Astrocyte of the spinal cord (primary cell): ENCODE data around the gene PPP1R13L.
"Not testable (repeated sequence)": the region's sequence is repeated elsewhere in the genome, so short reads cannot be mapped to it uniquely, and the experiment has no call there.

Experiments used
- DNase-seq: peaks from one replicate; pipeline ENCODE4 v3.0.0; 2011; ENCODE audit warnings: low read depth, low spot score
- H3K4me3 ChIP-seq: 2 replicates; pipeline ENCODE4 v1.5.1; 2011; ENCODE audit warnings: low read depth, mild to moderate bottlenecking, low read length, moderate library complexity
- in situ Hi-C: cut with HindIII; loops from 2 replicates; pipeline ENCODE4 v1.10.0; 2017; ENCODE audit warnings: low sequenced_read_pairs
- TF ChIP-seq, protein P1 (sequence below): IDR thresholded peaks from 2 replicates; pipeline ENCODE4 v1.5.1; 2012; ENCODE audit warnings: low read depth, mild to moderate bottlenecking, low read length, inconsistent platforms

Gene PPP1R13L

DNA sequence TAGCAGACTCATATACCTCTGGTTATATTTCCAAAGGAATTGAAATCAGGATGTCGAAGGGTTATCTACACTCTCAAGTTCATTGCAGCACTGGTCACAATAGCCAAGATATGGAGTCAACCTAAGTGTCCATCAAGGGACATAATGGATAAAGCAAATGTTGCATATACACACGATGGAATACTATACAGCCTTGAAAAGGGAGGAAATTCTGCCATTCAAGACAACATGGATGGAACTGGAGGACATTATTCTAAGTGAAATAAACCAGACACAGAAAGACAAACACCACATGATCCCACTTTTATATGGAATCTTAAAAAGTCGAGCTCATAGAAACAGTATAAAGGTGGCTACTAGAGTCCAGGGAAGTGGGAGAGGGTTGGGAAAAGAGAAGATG is 32.5 kb upstream of the PPP1R13L start:
- TF ChIP-seq, protein P1, sequence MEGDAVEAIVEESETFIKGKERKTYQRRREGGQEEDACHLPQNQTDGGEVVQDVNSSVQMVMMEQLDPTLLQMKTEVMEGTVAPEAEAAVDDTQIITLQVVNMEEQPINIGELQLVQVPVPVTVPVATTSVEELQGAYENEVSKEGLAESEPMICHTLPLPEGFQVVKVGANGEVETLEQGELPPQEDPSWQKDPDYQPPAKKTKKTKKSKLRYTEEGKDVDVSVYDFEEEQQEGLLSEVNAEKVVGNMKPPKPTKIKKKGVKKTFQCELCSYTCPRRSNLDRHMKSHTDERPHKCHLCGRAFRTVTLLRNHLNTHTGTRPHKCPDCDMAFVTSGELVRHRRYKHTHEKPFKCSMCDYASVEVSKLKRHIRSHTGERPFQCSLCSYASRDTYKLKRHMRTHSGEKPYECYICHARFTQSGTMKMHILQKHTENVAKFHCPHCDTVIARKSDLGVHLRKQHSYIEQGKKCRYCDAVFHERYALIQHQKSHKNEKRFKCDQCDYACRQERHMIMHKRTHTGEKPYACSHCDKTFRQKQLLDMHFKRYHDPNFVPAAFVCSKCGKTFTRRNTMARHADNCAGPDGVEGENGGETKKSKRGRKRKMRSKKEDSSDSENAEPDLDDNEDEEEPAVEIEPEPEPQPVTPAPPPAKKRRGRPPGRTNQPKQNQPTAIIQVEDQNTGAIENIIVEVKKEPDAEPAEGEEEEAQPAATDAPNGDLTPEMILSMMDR, result no peak
- no peak for DNase-seq
- H3K4me3 ChIP-seq, result no peak overlapping the region
- in situ Hi-C loops, result no loop called here

DNA sequence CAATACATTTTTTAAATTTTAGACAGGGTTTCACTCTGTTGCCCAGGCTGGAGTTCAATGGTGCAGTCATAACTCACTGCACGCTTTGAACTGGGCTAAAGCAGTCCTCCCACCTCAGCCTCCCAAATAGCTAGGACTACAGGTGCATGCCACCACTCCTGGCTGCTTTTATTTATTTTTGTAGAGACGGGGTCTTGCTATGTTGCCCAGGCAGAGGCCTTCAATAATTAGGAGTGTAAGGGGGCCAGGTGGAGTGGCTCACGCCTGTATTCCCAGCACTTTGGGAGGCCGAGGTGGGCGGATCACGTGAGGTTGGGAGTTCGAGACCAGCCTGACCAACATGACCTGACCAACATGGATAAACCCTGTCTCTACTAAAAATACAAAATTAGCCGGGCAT is 27.7 kb upstream of the PPP1R13L start:
- in situ Hi-C loops, DNase-seq, H3K4me3 ChIP-seq: not testable (repeated sequence)

DNA sequence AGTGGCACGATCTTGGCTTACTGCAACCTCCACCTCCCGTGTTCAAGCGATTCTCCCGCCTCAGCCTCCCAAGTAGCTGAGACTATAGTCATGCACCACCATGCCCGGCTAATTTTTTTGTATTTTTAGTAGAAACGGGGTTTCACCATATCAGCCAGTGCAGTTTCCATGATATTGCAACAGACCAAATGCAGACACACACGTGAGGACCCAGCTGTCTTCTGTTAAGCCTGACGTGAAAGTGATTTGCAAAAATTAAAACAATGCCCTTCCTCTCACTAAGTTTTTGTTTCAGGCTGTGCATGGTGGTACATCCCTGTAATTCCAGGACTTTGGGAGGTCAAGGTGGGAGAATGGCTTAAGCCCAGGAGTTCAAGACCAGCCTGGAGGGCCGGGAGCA is 26.1 kb upstream of the PPP1R13L start:
- DNase-seq, H3K4me3 ChIP-seq, in situ Hi-C loops: not testable (repeated sequence)

DNA sequence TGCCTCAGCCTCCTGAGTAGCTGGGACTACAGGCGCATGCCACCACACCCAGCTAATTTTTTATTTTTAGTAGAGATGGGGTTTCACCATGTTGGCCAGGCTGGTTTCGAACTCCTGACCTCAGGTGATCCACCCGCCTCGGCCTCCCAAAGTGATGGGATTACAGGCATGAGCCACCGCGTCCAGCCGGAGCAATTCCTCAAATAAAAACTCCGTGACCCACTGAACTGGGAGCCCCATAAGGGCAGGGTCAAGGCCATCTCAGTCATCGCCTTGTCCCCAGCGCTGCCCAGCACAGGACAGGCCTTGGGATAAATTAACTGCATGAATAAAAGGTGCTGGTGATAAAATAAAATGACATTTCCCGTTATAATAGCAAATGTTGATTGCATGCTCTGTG is 25.0 kb upstream of the PPP1R13L start:
- H3K4me3 ChIP-seq, DNase-seq, in situ Hi-C loops: not testable (repeated sequence)

DNA sequence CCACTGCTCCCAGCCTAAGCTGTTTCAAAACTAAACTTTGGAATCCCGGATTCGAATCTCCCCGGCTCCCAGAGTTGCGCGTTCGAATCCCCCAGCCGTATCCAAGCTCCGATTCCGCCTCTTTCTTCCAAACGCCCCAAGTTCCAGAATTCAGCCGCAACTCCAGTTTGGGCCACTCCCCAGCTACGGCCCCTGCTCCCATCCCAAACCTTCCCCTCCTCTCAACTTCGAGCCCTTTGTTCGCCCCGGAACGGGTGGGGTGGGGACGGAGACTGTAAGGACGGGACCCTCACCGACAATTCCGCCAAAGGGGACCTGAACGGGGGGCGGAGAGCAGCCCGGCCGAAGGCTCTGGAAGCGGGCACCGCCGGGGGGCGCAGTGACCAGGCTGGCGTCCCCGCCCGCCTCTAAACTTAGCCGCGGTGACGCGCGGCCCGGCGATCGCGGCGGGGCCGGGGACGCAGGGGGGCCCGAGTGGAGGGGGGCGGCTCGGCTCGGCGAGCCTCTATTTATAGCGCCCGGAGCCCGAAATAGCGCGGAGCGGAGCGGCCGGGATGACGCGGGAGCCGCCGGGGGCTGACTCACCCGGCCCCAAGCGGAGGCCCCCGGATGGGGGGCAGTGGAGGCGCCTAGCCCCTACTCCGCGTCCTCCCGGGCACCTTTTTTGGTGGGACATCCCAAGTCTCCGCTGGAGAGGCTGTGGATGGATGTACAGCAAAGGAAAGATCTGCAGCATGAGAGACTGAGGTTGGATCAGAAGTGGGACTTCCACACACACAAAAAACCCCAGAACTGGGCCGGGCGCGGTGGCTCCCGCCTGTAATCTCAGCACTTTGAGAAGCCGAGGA is 23.7 kb upstream of the PPP1R13L start:
- H3K4me3 ChIP-seq, result peak overlapping the region; percentile 56
- TF ChIP-seq, protein P1, result peak; percentile 61
- in situ Hi-C loops, result no loop called here
- DNase-seq, result peak; percentile 64

DNA sequence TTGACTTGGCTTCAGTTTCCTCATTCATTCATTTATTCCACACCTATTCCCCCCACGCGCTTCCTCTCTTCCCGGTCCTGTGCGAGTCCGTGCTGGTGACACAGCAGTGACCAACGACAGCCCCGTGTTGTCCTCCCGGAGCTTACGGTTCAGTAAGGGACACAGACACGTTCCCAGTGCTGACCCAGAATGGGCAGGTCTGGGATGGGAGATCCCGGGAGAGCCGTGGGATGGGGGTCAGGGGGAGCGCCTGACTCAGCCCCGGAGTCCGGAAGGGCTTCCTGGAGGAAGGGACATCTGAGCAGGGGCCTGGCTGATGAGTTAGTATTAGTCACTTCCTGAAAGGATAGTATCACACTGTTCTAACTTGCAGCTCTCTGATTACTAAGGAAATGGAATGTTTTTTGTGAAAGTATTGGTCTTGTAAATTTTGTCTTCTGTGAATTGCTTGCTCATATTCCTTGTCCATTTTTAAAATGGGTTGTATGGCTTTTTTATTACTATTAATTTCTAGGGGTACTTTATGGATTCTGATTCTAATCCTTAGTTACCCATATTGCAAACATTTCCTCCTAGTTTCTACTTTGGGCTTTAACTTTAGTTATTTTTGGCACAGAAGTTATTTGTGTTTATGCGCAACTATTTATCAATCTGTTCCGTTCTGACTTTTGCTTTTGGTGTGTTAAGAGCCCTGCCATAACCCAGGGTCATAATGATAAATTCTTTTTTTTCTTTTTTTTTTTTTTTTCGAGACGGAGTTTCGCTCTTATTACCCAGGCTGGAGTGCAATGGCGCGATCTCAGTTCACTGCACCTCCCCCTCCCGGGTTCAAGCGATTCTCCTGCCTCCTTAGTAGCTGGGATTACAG is 19.6 kb upstream of the PPP1R13L start:
- peak overlapping the region; percentile 65 for H3K4me3 ChIP-seq
- TF ChIP-seq, protein P1, result no peak
- in situ Hi-C loops, result no loop called here
- peak; percentile 94 for DNase-seq

DNA sequence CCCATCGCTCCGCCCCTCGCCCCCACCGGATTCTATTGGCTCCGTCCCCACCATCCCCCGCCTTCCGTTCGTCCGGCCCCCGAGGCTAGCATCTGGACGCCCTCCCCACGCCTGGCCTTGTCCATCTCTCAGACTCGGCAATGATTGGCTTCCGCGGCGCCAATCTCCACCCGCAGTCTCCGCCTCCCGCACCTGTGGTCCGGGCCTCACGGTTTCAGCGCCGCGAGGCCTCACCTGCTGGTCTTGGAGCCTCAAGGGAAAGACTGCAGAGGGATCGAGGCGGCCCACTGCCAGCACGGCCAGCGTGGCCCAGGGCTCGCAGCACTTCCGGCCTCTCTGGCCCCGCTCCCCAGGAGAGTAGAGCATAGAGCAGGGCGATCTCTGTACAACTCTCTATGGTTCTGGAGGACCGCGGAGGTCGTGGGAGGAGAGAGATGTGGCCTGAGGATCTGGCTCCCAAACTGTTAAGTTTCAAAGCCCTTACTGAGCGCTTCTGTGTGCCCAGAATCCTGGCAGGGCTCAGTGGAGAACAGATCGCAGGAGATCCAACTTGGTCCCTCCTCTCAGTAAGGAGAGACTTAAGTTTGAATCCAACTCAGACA is 18.8 kb upstream of the PPP1R13L start, which contains the start of gene ERCC1:
Gene ERCC1, minus strand, starts transcription at position 329 of the 602 bp plus-strand sequence. CDS start 543 bp downstream, outside the sequence.
- peak; percentile 95 for DNase-seq
- in situ Hi-C loops, result no loop called here
- peak within 1 kb of the TSS; percentile 65 for H3K4me3 ChIP-seq
- TF ChIP-seq, protein P1, result no peak
